ENCODE data around the gene PTEN.

The PTEN gene

GRCh38 chr10:87887146-87887545 lies 23.7 kb downstream of the PTEN start:
- peaks cover 35% of the 10 kb centered on the region for H4K20me1 ChIP-seq (ENCODE audit: insufficient read depth, low read length)
- H3K4me3 ChIP-seq (ENCODE audit: low read depth in 1 of 2, low read length in 2 of 2): no peak overlapping the region
- ATAC-seq (ENCODE audit: insufficient read depth, low read depth) (no peak), DNase-seq (no peak)
- H3K27ac ChIP-seq (ENCODE audit: low read length): no peak overlapping the region
- H3K9me3 ChIP-seq (ENCODE audit: insufficient read depth, low read length, severe bottlenecking): no peaks in the 10 kb centered on the region
- peaks cover 88% of the 10 kb centered on the region for H3K36me3 ChIP-seq (ENCODE audit: insufficient read depth, low read length)
- H3K9ac ChIP-seq (ENCODE audit: low read depth, low read length): no peak overlapping the region
- no peak overlapping the region for H2AFZ ChIP-seq (ENCODE audit: low read depth, low read length)
- TF ChIP-seq EZH2 (IDR thresholded peaks at IDR 0.05; ENCODE audit: borderline replicate concordance, low read depth, low read length, severe bottlenecking): no peak
- TF ChIP-seq CTCF (IDR thresholded peaks at IDR 0.05; ENCODE audit: borderline replicate concordance, extremely low read depth, low read length, poor library complexity, severe bottlenecking): no peak
- peaks cover 7% of the 10 kb centered on the region; the same call in 1 of the 2 replicates for H3K4me1 ChIP-seq (ENCODE audit: insufficient read depth, low read length)
- H3K27me3 ChIP-seq (ENCODE audit: insufficient read depth, low read length, poor library complexity): no peaks in the 10 kb centered on the region
- H3K4me2 ChIP-seq (ENCODE audit: insufficient read depth, low read length): no peak overlapping the region
- peaks cover 100% of the 10 kb centered on the region for H3K79me2 ChIP-seq (ENCODE audit: insufficient read depth, low read length)

DNA sequence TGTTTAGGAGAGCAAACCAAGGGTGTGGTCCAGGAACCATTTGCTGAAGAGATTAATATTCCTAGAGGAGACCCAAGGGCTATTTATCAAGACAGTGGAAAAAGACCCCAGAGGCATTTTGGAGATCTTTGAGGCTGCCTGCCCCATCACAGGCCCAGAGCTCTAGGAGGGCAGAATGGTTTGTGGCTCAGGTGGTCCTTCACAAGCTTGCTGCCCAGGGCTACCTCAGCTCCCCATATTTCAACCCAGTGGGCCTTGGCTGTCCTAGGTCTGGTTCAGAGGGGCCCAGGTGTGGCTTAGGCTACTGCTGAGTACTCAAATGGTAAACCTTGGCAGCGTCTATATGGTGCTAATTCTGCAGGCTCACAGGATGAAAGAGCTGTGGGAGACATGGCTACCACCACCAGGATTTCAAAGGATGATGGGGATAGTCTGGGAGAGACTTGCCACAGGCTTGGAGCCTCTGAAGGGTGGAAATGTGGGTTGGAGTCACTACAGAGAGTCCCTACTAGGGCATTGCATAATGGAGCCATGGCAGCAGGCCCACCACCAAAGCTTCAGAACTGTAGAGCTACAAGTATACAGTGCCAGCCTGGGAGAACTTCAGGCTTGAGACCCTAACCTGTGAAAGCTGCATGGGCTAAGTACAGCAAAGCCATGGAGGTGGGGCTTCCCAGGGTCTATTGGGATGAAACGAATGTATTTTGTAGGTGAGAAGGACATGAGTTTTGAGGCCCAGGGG lies 24.3 kb downstream of the PTEN start:
- Histone ChIP-seq H3K27ac (ENCODE audit: low read length) (no peak overlapping the region), H3K4me2 (ENCODE audit: insufficient read depth, low read length) (no peak overlapping the region), H3K36me3 (ENCODE audit: insufficient read depth, low read length) (peaks cover 90% of the 10 kb centered on the region), H3K4me1 (ENCODE audit: insufficient read depth, low read length) (0 out of 2 replicates have a peak, but pooled peaks cover 7% of the 10 kb centered on the region), H3K4me3 (ENCODE audit: low read depth in 1 of 2, low read length in 2 of 2) (no peak overlapping the region), H3K9me3 (ENCODE audit: insufficient read depth, low read length, severe bottlenecking) (no peaks in the 10 kb centered on the region), H3K9ac (ENCODE audit: low read depth, low read length) (no peak overlapping the region), H4K20me1 (ENCODE audit: insufficient read depth, low read length) (peaks cover 38% of the 10 kb centered on the region), H3K79me2 (ENCODE audit: insufficient read depth, low read length) (peaks cover 100% of the 10 kb centered on the region), H3K27me3 (ENCODE audit: insufficient read depth, low read length, poor library complexity) (no peaks in the 10 kb centered on the region), H2AFZ (ENCODE audit: low read depth, low read length) (no peak overlapping the region)
- no peak for DNase-seq
- ATAC-seq (ENCODE audit: insufficient read depth, low read depth): peak; percentile 51
- no peak for TF ChIP-seq EZH2 (IDR thresholded peaks at IDR 0.05; ENCODE audit: borderline replicate concordance, low read depth, low read length, severe bottlenecking)
- no peak for TF ChIP-seq CTCF (IDR thresholded peaks at IDR 0.05; ENCODE audit: borderline replicate concordance, extremely low read depth, low read length, poor library complexity, severe bottlenecking)

DNA sequence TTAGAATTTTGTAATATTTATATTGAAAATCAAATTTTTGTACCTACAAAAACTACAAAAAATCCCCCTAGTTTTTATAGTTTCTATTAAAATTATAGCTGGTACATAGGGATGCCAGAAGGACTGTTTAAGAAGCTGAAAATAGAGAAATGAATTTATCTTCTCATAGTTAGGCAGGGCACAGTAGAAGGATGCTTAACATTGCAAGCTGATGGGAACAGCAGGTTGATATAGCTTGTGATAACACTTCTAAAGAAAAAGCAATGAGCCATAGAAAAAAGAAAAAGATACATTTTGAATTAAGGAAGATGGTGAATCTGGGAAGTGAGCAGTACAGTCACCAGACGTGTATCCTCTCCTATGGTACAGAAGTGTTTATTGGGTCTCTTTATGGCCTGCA lies 32.0 kb downstream of the PTEN start:
- H3K9ac ChIP-seq (ENCODE audit: low read depth, low read length): no peak overlapping the region
- H3K79me2 ChIP-seq (ENCODE audit: insufficient read depth, low read length): peaks cover 94% of the 10 kb centered on the region
- no peaks in the 10 kb centered on the region for H3K27me3 ChIP-seq (ENCODE audit: insufficient read depth, low read length, poor library complexity)
- DNase-seq: no peak
- no peak overlapping the region for H3K27ac ChIP-seq (ENCODE audit: low read length)
- TF ChIP-seq CTCF (IDR thresholded peaks at IDR 0.05; ENCODE audit: borderline replicate concordance, extremely low read depth, low read length, poor library complexity, severe bottlenecking): no peak
- TF ChIP-seq EZH2 (IDR thresholded peaks at IDR 0.05; ENCODE audit: borderline replicate concordance, low read depth, low read length, severe bottlenecking): no peak
- peaks cover 75% of the 10 kb centered on the region for H3K36me3 ChIP-seq (ENCODE audit: insufficient read depth, low read length)
- no peak overlapping the region for H2AFZ ChIP-seq (ENCODE audit: low read depth, low read length)
- H3K9me3 ChIP-seq (ENCODE audit: insufficient read depth, low read length, severe bottlenecking): peaks cover 6% of the 10 kb centered on the region
- H4K20me1 ChIP-seq (ENCODE audit: insufficient read depth, low read length): peaks cover 20% of the 10 kb centered on the region
- H3K4me3 ChIP-seq (ENCODE audit: low read depth in 1 of 2, low read length in 2 of 2): no peak overlapping the region
- peak; percentile 19; the same call in 1 of the 3 replicates for ATAC-seq (ENCODE audit: insufficient read depth, low read depth)
- H3K4me1 ChIP-seq (ENCODE audit: insufficient read depth, low read length): 0 out of 2 replicates have a peak, but pooled peaks cover 3% of the 10 kb centered on the region
- H3K4me2 ChIP-seq (ENCODE audit: insufficient read depth, low read length): no peak overlapping the region
